ENCODE data around the gene SEPTIN12.

- TF ChIP-seq EZH2 (IDR thresholded peaks at IDR 0.05; ENCODE audit: low read depth) (no peak), CTCF (conservative IDR thresholded peaks at IDR 0.05) (no peak)
Observed at GRCh38 chr16:4748682-4749411, 39.3 kb downstream of the SEPTIN12 start.

All from PC-9 (cell line).